DMS53 treated with DMSO at 0.1 percent for 48 hours (cell line): Measurements from ENCODE around the gene RAD51D.
"Not testable (repeated sequence)": the region's sequence is repeated elsewhere in the genome, so short reads cannot be mapped to it uniquely, and the experiment has no call there.

ENCODE experiments used
- DNase-seq: peaks from one replicate; lab custom pipeline; 2025; ENCODE audit not compliant: unreplicated experiment; lab: John Stamatoyannopoulos, UW

The RAD51D gene

GRCh38 chr17:35073183-35073790 lies 46.4 kb downstream of the RAD51D start:
- no peak for DNase-seq

DNA sequence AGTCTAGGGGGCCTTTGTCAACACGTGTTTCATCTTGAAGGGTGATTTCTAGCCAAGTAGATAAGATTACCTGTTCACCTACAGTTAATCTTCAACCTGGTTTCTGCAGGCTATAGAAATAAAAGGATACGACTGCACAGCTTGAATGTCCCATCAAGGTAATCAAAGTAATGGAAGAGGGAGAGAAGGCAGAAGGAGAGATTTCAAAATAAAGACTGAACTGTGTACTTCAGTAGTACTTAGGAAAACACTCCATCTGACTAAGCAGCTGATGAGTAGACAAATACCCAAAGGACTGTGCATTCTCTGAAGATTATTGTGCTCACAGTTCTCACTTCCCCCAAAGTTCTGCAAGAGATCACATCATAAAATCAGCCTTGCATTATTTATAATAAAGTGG lies 50.3 kb downstream of the RAD51D start:
- DNase-seq = no peak

DNA sequence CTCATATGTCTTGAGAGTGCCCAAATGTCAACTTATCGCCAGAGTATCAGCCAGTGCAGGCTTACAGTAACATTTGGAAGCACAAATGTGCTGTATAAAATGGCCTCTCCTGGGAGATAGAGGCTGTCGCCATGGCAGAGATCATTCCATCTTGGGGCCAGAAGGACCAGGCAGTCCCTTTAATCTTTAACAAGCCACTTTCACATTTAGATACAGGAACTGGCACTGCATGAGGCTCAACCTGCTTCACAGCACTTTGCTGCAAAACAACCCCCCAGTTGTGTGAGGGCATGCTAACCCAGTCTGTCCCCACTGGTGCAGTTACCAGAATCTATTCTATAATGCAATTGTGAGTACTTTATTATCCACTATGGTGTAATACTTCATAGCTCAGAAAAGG lies 51.4 kb downstream of the RAD51D start:
- DNase-seq = no peak

GRCh38 chr17:35065880-35066279 lies 53.8 kb downstream of the RAD51D start:
- DNase-seq = no peak

DNA sequence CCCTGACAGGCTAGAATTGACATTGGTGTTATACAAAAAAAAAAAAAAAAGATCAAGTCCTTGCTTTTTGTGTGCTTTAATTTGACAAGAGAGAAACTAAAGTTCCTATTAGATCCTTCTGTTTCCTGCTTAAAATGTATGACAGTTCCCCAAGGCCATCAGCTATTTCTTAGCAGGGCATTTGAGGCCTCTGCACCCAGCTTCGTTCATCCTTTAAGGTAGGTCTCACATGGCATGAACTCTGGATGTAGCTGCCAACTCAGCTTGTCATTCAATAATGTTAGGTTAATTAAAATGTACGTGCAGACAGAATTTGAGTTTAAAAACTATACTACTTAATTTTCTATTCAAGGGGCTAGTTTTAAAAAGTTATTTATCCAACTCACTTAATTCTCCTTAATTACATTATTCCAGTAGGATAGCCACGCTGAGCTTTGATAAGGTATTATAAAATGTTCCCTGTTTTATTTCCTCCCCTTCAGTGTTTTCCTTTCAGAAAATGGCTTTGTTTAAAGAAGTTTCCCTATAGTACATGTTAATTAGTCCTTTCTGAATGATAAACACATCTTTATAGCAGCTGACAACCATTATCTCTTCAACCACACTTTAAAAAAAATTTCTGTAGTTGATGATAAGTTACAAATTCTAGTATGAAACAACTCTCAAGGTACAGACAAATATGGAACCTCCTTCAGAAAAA lies 55.0 kb downstream of the RAD51D start:
- DNase-seq = no peak

- peak; percentile 89 for DNase-seq
Observed at GRCh38 chr17:35063514-35064223, 56.0 kb downstream of the RAD51D start, which contains the start of gene RFFL. Gene RFFL (minus strand): TSS chr17:35063707. CDS start chr17:35026553, 37,154 bp downstream.

DNA sequence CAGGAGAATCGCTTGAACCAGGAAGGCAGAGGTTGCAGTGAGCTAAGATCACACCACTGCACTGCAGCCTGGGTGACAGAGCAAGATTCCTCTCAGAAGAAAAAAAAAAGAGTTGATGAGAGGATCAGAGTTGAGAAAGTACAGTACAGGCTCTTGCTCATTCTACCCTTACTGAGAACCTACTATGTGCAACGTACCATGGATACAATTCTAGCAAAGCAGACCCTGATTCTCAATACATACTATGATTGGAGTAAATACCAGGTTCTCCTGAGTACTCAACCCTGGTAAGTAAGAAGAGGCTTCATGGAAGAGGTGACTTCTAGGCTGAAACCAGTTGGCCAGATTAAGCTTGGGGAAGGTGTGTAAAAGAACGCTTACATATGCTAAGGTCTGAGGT lies 57.4 kb downstream of the RAD51D start:
- DNase-seq = no peak

DNA sequence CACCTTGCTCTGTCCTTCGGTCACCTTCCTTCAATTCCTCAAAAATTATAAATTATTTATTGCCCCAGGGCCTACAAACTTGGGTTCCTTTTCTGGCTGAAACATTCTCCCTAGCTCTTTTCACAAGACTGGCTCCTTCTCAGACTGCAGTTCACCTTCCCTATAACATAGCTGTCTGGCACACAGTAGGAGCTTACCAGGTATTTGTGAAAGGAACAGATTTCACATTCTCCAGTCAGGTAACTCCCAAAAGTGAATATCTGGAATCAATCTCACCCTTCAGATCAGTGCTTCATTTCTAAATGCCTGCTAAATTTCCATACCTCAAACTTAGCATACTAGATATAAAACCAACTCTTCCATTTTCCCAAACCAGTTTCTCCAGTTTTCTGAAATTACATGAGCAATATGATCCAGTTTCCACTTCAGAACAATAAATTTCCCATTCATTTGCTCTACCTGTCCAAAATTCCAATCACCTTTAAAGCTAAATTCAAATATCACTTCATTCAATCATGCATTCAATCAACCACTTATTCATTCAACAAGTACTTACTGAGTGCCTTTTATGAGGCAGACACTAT lies 62.2 kb downstream of the RAD51D start:
- DNase-seq = no peak

GRCh38 chr17:35056013-35056412 lies 63.6 kb downstream of the RAD51D start:
- no peak for DNase-seq

DNA sequence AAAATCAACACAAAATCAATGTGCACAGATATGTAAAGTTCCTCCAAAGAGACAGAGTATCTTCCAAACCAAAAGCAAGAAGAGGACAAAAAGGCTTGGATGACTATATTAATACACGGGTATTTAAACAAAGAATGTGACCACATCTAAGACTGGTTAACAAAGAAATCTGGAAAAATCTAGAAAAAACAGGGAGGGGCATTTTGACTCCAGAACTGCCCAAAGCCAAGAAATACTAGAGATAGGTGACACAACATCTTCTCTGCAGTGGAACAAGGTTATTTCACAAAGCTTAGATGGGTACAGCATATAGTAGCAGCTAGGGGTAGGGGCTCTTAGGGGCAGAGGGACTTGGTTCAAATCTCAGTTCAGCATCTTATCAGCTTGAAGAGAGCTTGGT lies 66.5 kb downstream of the RAD51D start:
- no peak for DNase-seq

DNA sequence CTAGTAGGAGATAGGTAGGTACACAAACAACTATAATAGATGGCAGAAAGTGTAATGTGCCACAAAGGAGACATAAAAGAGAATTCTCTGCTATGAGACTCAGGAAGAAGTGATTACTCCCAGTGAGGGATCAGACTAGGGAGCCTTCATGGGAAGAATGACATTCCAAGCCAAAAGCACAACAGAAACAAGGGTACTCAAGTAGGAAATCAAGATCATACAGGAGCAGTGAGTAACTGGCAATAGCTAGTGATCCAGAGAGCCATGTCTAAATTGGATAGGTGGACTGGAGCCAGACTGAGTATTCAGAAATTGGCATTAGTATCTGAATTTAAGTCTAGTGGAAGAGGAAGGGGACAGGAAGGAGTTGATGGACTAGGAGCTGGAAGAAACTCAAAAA lies 66.9 kb downstream of the RAD51D start:
- no peak for DNase-seq

DNA sequence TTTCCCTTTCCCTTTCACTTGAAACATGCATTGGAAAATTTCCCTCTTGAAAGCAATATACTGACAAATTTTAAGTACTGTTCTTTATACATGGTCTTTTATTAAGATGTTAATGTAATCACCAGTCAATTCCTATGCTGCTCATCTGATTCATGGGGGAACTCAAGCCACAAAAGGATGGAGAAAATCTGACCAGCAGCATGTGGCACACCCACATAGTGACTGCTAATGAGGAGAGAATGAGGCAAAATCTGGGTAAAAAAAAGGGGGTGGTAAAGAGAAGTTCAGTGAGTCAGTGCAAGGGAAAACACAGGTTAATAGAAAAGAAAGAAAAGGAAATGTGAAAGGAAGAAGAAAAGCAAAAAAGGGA lies 67.4 kb downstream of the RAD51D start:
- DNase-seq = no peak

- DNase-seq = no peak
Observed at GRCh38 chr17:35051579-35052240, 68.0 kb downstream of the RAD51D start.

GRCh38 chr17:35051183-35051578 lies 68.5 kb downstream of the RAD51D start:
- DNase-seq = no peak

- no peak for DNase-seq
Observed at GRCh38 chr17:35050170-35050569, 69.5 kb downstream of the RAD51D start.

GRCh38 chr17:35048685-35049379 lies 70.8 kb downstream of the RAD51D start:
- DNase-seq = no peak

GRCh38 chr17:35046740-35047283 lies 72.8 kb downstream of the RAD51D start:
- DNase-seq = no peak

DNA sequence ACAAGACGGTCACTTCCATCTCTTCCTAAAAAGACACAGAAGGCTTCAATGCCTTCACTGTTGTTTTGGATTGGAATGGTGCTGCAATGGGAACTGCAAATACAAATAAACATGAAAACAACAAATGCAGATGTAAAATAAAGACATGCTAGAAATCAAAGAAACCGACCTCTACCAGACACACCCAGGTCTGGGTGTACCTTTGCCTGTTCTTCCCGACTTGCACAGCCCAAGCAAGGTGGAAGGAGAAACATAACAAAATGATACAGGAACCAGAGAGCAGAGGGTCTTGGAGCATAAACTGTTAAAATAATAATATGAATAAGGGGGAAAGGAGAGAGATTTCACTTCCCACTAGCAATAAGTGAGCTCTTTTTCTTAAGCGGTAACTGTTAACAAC lies 73.4 kb downstream of the RAD51D start:
- DNase-seq = no peak

GRCh38 chr17:35045458-35045979 lies 74.1 kb downstream of the RAD51D start:
- DNase-seq = not testable (repeated sequence)

GRCh38 chr17:35044181-35044580 lies 75.5 kb downstream of the RAD51D start:
- no peak for DNase-seq
